Left lung (tissue), 10 donors: Measurements from ENCODE around the gene WASHC2C. TPM values are rescaled to one million over a fixed set of nuclear protein-coding genes. Genes with fewer than 3 reads are reported as not detected.
"Not testable (repeated sequence)": the region's sequence is repeated elsewhere in the genome, so short reads cannot be mapped to it uniquely, and the experiment has no call there.

Experiments used
- ATAC-seq: fragments of 200-7000 bp; cut with Tn5 transposase; one replicate; pipeline ENCODE4 v1.9.1; 2020; ENCODE audit warnings: moderate library complexity
- DNase-seq, 4 donors: peaks; one replicate each; pipeline ENCODE4 v3.0.0-alpha.2; 2013 to 2020
- H3K27ac ChIP-seq, 2 donors: fragments of 200-600 bp; sonication (generic) in 1 of 2; one replicate each; pipeline versions ENCODE4 v1.5.0 to v1.8.0; 2020 to 2021
- H3K27me3 ChIP-seq, 2 donors: fragments of 200-600 bp; sonication (generic) in 1 of 2; one replicate each; pipeline versions ENCODE4 v1.5.0 to v1.8.0; 2020 to 2021
- H3K36me3 ChIP-seq, 2 donors: fragments of 200-600 bp; sonication (generic) in 1 of 2; one replicate each; pipeline versions ENCODE4 v1.5.0 to v1.8.0; 2020 to 2021
- H3K4me1 ChIP-seq, 2 donors: fragments of 200-600 bp; one replicate each; pipeline ENCODE4 v1.8.0; 2021
- H3K4me3 ChIP-seq, 2 donors: fragments of 200-600 bp; sonication (generic) in 1 of 2; one replicate each; pipeline versions ENCODE4 v1.5.0 to v1.8.0; 2020 to 2021; ENCODE audit warnings: mild to moderate bottlenecking in 1 of 2
- H3K9me3 ChIP-seq, 2 donors: fragments of 200-600 bp; sonication (generic) in 1 of 2; one replicate each; pipeline versions ENCODE4 v1.5.0 to v1.8.0; 2020 to 2021
- intact Hi-C, 2 donors: fragments of 100-400 bp; cut with DNase I; formaldehyde crosslinking; loops; one replicate each; pipeline versions ENCODE4 v1.11.2 to v1.14.2; 2022
- polyA plus RNA-seq, 6 donors: library from polyadenylated mRNA; unstranded; fragments of 120-200 nt; gene quantifications; one replicate each; pipeline ENCODE4 v1.2.1, GENCODE V29; 2013; ENCODE audit not compliant: insufficient read length in 6 of 6
- total RNA-seq, 2 donors: library from RNA; stranded (reverse); fragmentation: NEBNext Ultra II Directional; extraction: Animal tissue kit (Norgen Biotek cat#: 25700); gene quantifications; one replicate each; pipeline ENCODE4 v1.2.1, GENCODE V29; 2021
- TF ChIP-seq, protein P1 (sequence below), 2 donors: fragments of 200-600 bp; sonication (generic) in 1 of 2; IDR thresholded peaks; one replicate each; pipeline versions ENCODE4 v1.5.0 to v1.8.0; 2021; ENCODE audit warnings: antibody characterized with exemption in 2 of 2
- donor health status: DM: no; HTN: yes; CAD: no.
- donor health status: DM: no; HTN: no; CAD: no.

Gene WASHC2C
- total and polyA plus RNA-seq, 8 donors, result 46.4 to 61.1 (median 53.8) TPM

DNA sequence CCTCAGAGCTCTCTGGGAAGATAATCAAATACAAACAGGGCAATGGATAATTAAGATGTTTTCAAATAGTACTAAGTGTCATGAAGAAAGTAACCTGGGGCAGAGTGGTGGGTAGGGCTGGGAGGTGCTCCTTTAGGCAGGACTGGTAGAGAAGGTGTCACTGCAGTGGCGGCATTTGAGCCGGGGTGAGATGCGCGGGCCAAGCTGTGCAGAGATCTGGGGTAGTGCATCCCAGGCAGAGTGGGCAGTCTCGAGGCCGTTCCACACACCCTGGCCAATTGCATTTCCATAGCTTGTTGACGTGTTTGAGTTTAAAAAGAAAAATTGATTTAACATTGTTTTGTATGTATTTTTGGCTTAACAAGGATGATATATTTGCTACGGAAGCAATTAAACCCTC is 62.9 kb downstream of the WASHC2C start:
- H3K36me3 ChIP-seq, result peaks cover 0 to 81% of the 10 kb centered on the region in 2 donors

DNA sequence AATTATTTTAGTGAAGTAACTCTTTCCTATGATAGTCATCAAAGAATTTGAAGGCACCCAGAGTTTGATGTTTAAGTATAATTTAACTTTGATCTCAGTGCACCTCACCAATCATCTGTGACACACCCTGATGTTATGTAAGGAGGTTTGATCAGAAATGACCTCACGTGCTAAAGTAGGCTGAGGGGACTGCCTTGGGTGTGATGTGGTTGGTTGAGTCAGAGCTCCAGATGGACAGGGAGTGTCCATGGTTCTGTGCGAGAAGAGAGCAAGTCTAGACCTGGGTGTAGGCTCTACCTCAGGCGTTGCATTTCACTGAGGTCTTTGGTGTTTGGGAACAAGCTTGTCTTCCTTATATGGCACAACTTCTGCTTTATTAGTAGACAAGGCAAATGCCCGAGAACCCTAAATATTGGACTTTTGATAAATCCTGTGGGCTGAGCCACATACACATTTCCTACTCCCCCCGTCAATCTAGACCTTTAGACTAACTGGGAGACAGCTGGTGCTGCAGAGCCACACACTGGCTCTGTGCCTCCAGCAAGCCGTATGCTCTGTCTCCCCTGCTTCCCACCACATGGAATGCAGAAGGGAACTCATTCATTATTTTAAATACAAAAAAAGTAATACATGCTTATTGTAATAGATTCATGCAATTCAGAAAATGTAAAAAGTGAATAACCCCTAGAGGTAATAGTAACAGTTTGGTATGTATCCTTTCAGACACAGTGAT is 63.8 kb downstream of the WASHC2C start:
- intact Hi-C loops, result not testable (repeated sequence)

More for the DNA sequence above, 62.9 kb downstream of the WASHC2C start:
- H3K4me3 ChIP-seq, H3K27ac ChIP-seq, H3K27me3 ChIP-seq, H3K9me3 ChIP-seq, intact Hi-C loops, DNase-seq, H3K4me1 ChIP-seq, ATAC-seq: not testable (repeated sequence)

DNA sequence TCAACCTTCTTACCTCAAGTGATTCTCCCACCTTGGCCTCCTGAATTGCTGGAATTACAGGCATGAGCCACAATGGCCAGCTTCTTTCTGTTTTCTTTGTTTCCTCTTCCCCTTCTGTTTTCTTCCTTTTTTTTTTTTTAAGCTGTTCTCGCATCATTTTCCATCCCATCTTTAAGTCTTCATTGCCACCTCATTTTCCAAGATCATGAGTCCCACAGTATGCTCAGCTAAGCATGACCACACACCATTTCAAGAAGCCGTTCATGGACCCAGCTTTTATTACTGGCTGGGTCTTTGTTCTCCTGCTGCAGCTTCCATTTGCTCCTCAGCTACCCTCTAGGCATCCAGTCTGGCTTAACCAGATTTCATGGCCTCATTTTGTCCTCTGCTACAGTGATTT is 67.7 kb downstream of the WASHC2C start:
- intact Hi-C loops, H3K4me1 ChIP-seq, ATAC-seq, H3K27ac ChIP-seq, H3K27me3 ChIP-seq, H3K9me3 ChIP-seq, H3K4me3 ChIP-seq: not testable (repeated sequence)
- peaks cover 0 to 41% of the 10 kb centered on the region in 2 donors for H3K36me3 ChIP-seq
- DNase-seq, result peak in 2 of 4 donors; percentile 4 to 18

More for the DNA sequence above, 63.8 kb downstream of the WASHC2C start:
- not testable (repeated sequence) for H3K4me3 ChIP-seq, H3K27me3 ChIP-seq, ATAC-seq, H3K4me1 ChIP-seq, H3K9me3 ChIP-seq, DNase-seq, H3K27ac ChIP-seq
- H3K36me3 ChIP-seq, result peaks cover 0 to 73% of the 10 kb centered on the region in 2 donors

DNA sequence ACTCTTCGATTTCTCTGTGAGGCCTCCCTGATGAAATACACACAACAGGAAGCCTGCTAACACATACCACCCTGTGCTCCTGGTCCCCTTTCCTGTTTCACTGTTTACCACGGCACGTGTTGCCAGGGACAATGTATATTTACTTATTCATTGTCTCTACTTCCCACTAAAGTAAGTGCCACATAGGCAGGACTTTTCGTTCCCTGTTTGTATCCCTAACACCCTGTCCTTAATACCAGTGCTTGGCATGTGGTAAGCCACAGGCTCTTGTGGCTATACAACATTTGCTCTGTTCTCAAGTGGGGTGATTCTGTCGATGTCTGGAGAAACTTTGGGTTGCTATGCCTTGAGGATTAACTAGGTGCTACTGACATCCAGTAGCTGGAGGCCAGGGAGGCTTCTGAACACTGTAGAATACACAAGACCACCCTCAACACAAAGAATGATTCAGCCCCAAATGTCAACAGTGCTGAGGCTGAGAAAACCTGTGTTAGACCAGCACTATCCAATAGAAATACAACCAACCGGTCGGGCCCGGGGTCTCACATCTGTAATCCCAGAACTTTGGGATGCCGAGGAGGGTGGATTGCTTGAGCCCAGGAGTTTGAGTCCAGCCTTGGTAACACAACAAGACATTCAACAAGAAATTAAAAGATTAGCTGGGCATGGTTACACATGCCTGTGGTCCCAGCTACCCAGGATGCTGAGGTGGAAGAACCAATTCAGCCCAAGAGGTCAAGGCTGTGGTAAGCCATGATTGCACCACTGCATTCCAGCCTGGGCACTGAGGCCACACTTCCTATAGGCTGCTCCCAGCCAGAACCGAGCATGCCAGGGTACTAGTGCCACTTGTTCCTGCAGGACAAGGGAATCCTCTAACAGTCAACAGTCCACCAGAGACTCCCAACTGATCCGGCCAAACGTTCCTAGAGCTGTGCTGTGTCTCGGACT is 76.3 kb downstream of the WASHC2C start:
- H3K27ac ChIP-seq, H3K4me3 ChIP-seq, intact Hi-C loops, H3K27me3 ChIP-seq, H3K4me1 ChIP-seq, H3K36me3 ChIP-seq, H3K9me3 ChIP-seq: not testable (repeated sequence)
- ATAC-seq (peak; percentile 37), DNase-seq (peak in 1 of 4 donors; percentile 4)

DNA sequence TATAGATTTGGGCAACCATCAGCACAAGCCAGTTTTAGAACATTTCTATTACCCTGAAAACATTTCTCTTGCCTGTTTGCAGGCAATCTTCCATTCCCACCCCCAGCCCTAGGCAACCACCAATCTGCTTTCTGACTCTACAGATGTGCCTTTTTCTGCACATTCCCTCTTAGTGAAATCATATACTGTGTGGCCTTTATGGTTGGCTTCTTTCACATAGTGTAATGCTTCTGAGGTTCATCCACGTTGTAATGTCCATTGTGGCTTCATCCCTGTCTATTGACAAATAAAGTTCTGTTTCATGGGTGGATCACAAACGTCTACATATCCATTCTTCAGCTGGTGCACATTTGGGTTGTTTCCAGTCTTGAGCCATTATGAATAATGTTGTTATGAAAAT is 77.9 kb downstream of the WASHC2C start:
- H3K9me3 ChIP-seq, H3K36me3 ChIP-seq, DNase-seq, ATAC-seq, H3K4me3 ChIP-seq, intact Hi-C loops, H3K27ac ChIP-seq, H3K27me3 ChIP-seq, H3K4me1 ChIP-seq: not testable (repeated sequence)

DNA sequence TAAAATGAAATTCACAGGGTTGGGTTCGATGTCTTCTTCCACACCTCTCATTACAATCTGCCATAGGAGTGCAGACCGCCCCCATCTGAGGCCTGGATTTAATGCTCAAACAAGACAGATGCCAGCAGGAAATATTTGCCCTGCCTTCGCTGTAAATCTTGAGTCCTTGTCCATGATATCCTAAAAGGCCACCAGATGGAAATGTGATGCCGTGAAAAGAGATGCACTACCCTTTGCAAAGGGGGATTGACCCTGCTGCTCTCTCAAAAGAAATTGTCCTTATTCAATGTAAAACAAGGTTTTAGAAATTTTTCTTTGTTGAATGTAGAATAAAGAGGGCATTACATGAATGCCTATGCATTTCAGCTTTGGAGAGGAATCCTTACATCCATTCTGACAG is 82.8 kb downstream of the WASHC2C start:
- DNase-seq, result no peak
- no peaks in the 10 kb centered on the region for H3K27me3 ChIP-seq
- ATAC-seq, result no peak
- H3K9me3 ChIP-seq, result no peaks in the 10 kb centered on the region
- intact Hi-C loops, result no loop called here
- H3K27ac ChIP-seq, result no peak overlapping the region
- TF ChIP-seq, protein P1, sequence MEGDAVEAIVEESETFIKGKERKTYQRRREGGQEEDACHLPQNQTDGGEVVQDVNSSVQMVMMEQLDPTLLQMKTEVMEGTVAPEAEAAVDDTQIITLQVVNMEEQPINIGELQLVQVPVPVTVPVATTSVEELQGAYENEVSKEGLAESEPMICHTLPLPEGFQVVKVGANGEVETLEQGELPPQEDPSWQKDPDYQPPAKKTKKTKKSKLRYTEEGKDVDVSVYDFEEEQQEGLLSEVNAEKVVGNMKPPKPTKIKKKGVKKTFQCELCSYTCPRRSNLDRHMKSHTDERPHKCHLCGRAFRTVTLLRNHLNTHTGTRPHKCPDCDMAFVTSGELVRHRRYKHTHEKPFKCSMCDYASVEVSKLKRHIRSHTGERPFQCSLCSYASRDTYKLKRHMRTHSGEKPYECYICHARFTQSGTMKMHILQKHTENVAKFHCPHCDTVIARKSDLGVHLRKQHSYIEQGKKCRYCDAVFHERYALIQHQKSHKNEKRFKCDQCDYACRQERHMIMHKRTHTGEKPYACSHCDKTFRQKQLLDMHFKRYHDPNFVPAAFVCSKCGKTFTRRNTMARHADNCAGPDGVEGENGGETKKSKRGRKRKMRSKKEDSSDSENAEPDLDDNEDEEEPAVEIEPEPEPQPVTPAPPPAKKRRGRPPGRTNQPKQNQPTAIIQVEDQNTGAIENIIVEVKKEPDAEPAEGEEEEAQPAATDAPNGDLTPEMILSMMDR (IDR thresholded peaks at IDR 0.05), result no peak
- no peaks in the 10 kb centered on the region for H3K36me3 ChIP-seq
- no peak overlapping the region for H3K4me3 ChIP-seq
- no peaks in the 10 kb centered on the region for H3K4me1 ChIP-seq

DNA sequence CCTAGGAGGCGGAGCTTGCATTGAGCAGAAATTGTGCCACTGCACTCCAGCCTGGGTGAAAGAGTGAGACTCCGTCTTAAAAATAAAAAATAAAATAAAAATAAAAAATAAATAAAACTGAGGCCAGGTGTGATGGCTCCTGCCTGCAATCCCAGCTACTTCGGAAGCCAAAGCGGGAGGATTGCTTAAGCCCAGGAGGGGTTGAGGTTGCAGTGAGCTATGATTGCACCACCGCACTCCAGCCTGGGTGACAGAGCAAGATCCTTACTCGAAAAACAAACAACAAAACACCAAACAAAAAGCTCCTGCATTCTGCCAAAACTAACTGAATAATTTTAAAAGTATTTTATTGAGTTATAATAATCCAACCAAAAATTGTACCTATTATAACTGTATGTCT is 84.0 kb downstream of the WASHC2C start:
- no peak overlapping the region for H3K27ac ChIP-seq
- no peaks in the 10 kb centered on the region for H3K36me3 ChIP-seq
- TF ChIP-seq, protein P1 (IDR thresholded peaks at IDR 0.05), result no peak
- H3K4me3 ChIP-seq, result no peak overlapping the region
- H3K27me3 ChIP-seq, result no peaks in the 10 kb centered on the region
- no peaks in the 10 kb centered on the region for H3K4me1 ChIP-seq
- H3K9me3 ChIP-seq, result no peaks in the 10 kb centered on the region
- no peak for DNase-seq
- intact Hi-C loops, result no loop called here
- no peak for ATAC-seq

DNA sequence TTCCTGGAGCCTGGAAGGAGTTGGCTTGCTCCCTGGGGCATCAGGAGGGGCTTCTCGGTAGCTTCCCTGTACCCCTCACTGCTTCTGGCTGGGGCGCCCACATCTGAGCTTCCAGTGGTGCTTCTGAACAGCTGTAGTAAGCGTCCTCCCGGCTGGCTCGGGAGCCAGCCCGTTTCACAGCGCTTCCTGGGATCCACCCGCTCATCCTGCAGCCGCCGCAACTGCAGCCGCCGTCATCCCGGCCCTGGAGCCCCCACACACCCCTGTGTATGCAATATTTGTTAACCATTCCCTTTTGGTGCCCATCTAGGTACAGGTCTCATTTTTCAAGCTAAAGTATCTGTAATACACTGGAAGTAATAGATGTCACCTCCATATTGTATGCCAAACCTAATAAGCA is 85.9 kb downstream of the WASHC2C start:
- ATAC-seq, result not testable (repeated sequence)

DNA sequence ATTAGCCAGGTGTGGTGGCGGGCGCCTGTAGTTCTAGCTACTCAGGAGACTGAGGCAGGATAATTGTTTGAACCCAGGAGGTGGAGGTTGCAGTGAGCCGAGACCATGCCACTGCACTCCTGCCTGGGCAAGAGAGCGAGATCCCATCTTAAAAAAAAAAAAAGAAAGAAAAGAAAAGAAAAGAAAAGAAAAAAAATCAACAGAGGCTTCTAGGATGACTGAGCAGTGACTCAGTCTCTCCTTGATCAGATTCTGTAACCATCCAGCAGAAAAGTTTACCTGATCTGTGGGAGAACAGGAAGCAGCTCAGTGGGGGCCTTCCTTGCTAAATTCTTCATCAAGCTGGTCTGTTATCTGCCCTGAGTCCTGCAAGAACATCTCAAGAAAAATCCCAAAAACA is 87.1 kb downstream of the WASHC2C start:
- H3K9me3 ChIP-seq, ATAC-seq, H3K4me1 ChIP-seq, H3K27me3 ChIP-seq, DNase-seq, H3K27ac ChIP-seq, H3K4me3 ChIP-seq, intact Hi-C loops, H3K36me3 ChIP-seq: not testable (repeated sequence)

More for the DNA sequence above, 85.9 kb downstream of the WASHC2C start:
- H3K27me3 ChIP-seq, H3K9me3 ChIP-seq, DNase-seq, H3K36me3 ChIP-seq, intact Hi-C loops, H3K4me1 ChIP-seq, H3K4me3 ChIP-seq, H3K27ac ChIP-seq: not testable (repeated sequence)
